Sigmoid colon (tissue), 7 donors: ENCODE measurements around the gene LCN1. TPM values are rescaled to one million over a fixed set of nuclear protein-coding genes. Genes with fewer than 3 reads are reported as not detected.

Experiments used
- DNase-seq: peaks from one replicate; pipeline ENCODE4 v3.0.0-alpha.2; 2019
- H3K27ac ChIP-seq, 4 donors: fragments of 200-600 bp; sonication (generic); one replicate each; pipeline ENCODE4 v1.5.1; 2016 to 2019; ENCODE audit warnings: mild to moderate bottlenecking in 1 of 4
- H3K27me3 ChIP-seq, 3 donors: fragments of 200-600 bp; sonication (generic); one replicate each; pipeline ENCODE4 v1.5.1; 2019; ENCODE audit warnings: mild to moderate bottlenecking in 1 of 3
- H3K36me3 ChIP-seq, 4 donors: fragments of 200-600 bp; sonication (generic); one replicate each; pipeline ENCODE4 v1.5.1; 2016 to 2019
- H3K4me1 ChIP-seq, 4 donors: fragments of 200-600 bp; sonication (generic); one replicate each; pipeline ENCODE4 v1.5.1; 2017 to 2019
- H3K4me3 ChIP-seq, 4 donors: fragments of 200-600 bp; sonication (generic); one replicate each; pipeline ENCODE4 v1.5.1; 2017 to 2019; ENCODE audit warnings: mild to moderate bottlenecking in 2 of 4, moderate library complexity in 1 of 4
- H3K9me3 ChIP-seq, 4 donors: fragments of 200-600 bp in 3 of 4; sonication (generic) in 3 of 4; one replicate each; pipeline versions ENCODE4 v1.5.1 to v1.6.1; 2013 to 2019
- EP300 ChIP-seq, 4 donors: sonication (generic); formaldehyde crosslinking; IDR thresholded peaks; one replicate each; pipeline ENCODE4 v1.6.1; 2017; ENCODE audit warnings: antibody characterized with exemption in 4 of 4
- POLR2A ChIP-seq, 2 donors: fragments of 450-650 bp; IDR thresholded peaks; one replicate each; pipeline ENCODE4 v1.6.1; 2016; ENCODE audit warnings: antibody characterized with exemption in 2 of 2, mild to moderate bottlenecking in 2 of 2, moderate library complexity in 2 of 2
- POLR2AphosphoS5 ChIP-seq, 4 donors: sonication (generic); formaldehyde crosslinking; IDR thresholded peaks; one replicate each; pipeline ENCODE4 v1.6.1; 2017; ENCODE audit warnings: antibody characterized with exemption in 4 of 4
- WGBS, 2 donors: extraction: QIAGEN DNeasy Blood & Tissue Kit; methylation state at CpG; one replicate each; pipeline ENCODE4 v1.1.7; 2013; 5-methylcytosine and 5-hydroxymethylcytosine counted together
- intact Hi-C: fragments of 100-400 bp; cut with DNase I; formaldehyde crosslinking; loops from one replicate; pipeline ENCODE4 v1.15.1; 2023
- polyA plus RNA-seq, 3 donors: library from polyadenylated mRNA; stranded (reverse); fragments of 200-250 nt; gene quantifications; one replicate each; pipeline ENCODE4 v1.2.3, GENCODE V29; 2013
- total RNA-seq, 4 donors: library from RNA; depleted of rRNA; stranded (reverse); fragments of >200 nt; gene quantifications; one replicate each; pipeline ENCODE4 v1.1.0, GENCODE V29; 2016
- TF ChIP-seq, protein P1 (sequence below), 4 experiments: fragments of 450-650 bp in 3 of 4; fragments of 200-600 bp in 1 of 4; IDR thresholded peaks; one replicate each; pipeline ENCODE4 v1.5.1; 2016 to 2019; ENCODE audit warnings: antibody characterized with exemption in 4 of 4, mild to moderate bottlenecking in 3 of 4, moderate library complexity in 2 of 4
- donor health status: healthy with polysubstance abuse.
- donor health status: Bipolar disorder and iron deficiency.
- donor health status: healthy.

LCN1 gene
- total and polyA plus RNA-seq, 7 donors = 0.10 TPM; not detected in 6

DNA sequence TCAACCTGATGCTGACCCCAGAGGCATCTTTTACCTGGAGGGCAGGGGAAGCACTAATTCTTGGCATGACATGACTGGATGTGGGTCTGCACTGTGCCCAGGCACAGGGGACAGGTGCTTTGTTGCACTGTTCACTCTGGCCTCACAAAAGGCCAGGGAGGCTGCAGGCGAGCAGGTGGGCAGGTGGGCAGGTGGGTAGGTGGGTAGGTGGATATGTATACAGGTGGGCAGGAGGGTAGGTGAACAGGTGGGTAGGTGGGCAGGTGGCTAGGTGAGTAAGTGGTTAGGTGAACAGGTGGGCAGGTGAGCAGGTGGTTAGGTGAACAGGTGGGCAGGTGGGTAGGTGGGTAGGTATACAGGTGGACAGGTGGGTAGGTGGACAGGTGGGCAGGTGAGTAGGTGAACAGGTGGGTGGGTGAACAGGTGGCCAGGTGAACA lies 41.8 kb downstream of the LCN1 start:
- no peaks in the 10 kb centered on the region for H3K9me3 ChIP-seq
- H3K27me3 ChIP-seq = peaks cover 0 to 46% (median 10%) of the 10 kb centered on the region in 3 donors
- H3K27ac ChIP-seq = no peak overlapping the region
- TF ChIP-seq POLR2AphosphoS5 (IDR thresholded peaks at IDR 0.05) (no peak), EP300 (IDR thresholded peaks at IDR 0.05) (no peak), POLR2A (IDR thresholded peaks at IDR 0.05) (no peak)
- TF ChIP-seq, protein P1, sequence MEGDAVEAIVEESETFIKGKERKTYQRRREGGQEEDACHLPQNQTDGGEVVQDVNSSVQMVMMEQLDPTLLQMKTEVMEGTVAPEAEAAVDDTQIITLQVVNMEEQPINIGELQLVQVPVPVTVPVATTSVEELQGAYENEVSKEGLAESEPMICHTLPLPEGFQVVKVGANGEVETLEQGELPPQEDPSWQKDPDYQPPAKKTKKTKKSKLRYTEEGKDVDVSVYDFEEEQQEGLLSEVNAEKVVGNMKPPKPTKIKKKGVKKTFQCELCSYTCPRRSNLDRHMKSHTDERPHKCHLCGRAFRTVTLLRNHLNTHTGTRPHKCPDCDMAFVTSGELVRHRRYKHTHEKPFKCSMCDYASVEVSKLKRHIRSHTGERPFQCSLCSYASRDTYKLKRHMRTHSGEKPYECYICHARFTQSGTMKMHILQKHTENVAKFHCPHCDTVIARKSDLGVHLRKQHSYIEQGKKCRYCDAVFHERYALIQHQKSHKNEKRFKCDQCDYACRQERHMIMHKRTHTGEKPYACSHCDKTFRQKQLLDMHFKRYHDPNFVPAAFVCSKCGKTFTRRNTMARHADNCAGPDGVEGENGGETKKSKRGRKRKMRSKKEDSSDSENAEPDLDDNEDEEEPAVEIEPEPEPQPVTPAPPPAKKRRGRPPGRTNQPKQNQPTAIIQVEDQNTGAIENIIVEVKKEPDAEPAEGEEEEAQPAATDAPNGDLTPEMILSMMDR (IDR thresholded peaks at IDR 0.05) = no peak
- no peaks in the 10 kb centered on the region for H3K4me1 ChIP-seq
- no peak for DNase-seq
- H3K4me3 ChIP-seq = no peak overlapping the region
- 77 to 86% methylated on average over 1 of the region's 1 CpG for WGBS, 2 donors
- intact Hi-C loops = no loop called here
- no peaks in the 10 kb centered on the region for H3K36me3 ChIP-seq

DNA sequence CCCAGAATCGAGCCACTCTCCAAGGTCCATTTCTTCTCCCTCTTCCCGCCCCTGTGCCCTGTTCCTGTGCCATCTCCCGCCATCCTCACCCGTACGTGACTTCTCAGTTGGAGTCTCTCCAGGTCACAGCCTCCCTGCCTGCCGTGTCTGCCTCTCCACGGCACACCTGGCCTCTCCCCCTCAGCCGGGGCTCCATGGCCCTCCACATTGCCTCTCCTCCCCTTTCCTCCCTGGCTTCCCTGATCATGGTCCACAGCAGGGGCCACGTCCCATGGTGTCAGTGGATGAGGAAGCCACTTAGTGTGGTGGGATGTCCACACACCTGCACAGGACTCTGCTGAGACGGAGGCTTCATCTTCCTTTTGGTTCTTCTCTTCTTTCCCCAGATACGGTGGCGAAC lies 42.6 kb downstream of the LCN1 start:
- TF ChIP-seq POLR2A (IDR thresholded peaks at IDR 0.05) = no peak
- no peak for TF ChIP-seq POLR2AphosphoS5 (IDR thresholded peaks at IDR 0.05)
- TF ChIP-seq, protein P1 (IDR thresholded peaks at IDR 0.05) = no peak
- no peak for TF ChIP-seq EP300 (IDR thresholded peaks at IDR 0.05)
- Histone ChIP-seq H3K4me1 (no peaks in the 10 kb centered on the region), H3K4me3 (no peak overlapping the region), H3K27me3 (peaks cover 0 to 46% (median 10%) of the 10 kb centered on the region in 3 donors), H3K36me3 (no peaks in the 10 kb centered on the region), H3K27ac (no peak overlapping the region), H3K9me3 (no peaks in the 10 kb centered on the region)
- no peak for DNase-seq
- intact Hi-C loops = no loop called here
- WGBS, 2 donors = 62 to 77% methylated on average over 12 of the region's 12 CpGs

DNA sequence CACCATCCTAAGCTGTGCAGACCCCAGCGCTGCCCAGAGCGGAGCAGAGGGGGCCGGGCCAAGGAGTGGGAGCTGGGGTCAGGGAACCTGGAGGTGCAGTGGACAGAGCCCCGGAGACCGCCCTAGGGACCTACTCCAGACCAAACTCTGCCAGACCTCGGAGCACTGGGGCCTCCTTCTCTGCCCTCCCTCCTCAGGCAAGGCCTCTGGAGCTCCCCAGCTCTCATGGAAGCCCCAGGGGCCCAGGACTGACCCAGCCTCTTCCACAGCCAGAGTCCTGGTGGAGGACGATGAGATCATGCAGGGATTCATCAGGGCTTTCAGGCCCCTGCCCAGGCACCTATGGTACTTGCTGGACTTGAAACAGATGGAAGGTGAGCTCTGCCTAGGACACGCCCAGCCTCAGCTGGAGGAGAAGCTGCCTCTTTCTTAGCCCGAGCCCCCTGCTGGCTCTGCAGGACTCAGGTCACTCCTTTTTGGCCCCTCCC lies 43.9 kb downstream of the LCN1 start:
- TF ChIP-seq EP300 (IDR thresholded peaks at IDR 0.05) (no peak), POLR2AphosphoS5 (IDR thresholded peaks at IDR 0.05) (no peak)
- Histone ChIP-seq H3K36me3 (no peaks in the 10 kb centered on the region), H3K4me1 (no peaks in the 10 kb centered on the region), H3K9me3 (peaks cover 0 to 7% (median 0%) of the 10 kb centered on the region in 4 donors), H3K27me3 (peaks cover 0 to 46% (median 10%) of the 10 kb centered on the region in 3 donors), H3K4me3 (no peak overlapping the region), H3K27ac (no peak overlapping the region)
- no peak for DNase-seq
- WGBS, 2 donors = 66 to 73% methylated on average over 9 of the region's 9 CpGs
- intact Hi-C loops = no loop called here

DNA sequence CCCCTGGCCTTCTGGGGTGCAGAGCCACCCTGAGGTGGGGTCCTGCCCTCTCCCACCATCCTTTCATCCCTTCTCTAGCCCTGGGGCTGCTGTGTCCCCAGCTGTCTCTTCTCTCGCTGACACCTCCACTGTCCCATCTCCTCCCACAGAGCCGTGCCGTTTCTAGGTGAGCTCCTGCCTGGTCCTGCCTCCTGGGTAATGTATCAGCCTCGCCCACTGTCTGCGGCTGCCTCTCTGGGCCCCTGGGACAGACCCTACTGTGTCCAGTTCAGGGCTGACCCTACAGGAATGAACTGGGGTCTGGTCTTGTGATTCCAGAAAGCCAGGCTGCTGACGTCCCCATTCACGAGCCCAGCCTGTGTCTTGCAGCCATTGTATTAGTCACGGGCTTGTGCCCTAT lies 44.4 kb downstream of the LCN1 start:
- Histone ChIP-seq H3K27me3 (peaks cover 0 to 46% (median 10%) of the 10 kb centered on the region in 3 donors), H3K36me3 (no peaks in the 10 kb centered on the region), H3K4me1 (no peaks in the 10 kb centered on the region), H3K4me3 (no peak overlapping the region), H3K9me3 (peaks cover 0 to 7% (median 0%) of the 10 kb centered on the region in 4 donors), H3K27ac (no peak overlapping the region)
- intact Hi-C loops = no loop called here
- no peak for DNase-seq
- TF ChIP-seq POLR2AphosphoS5 (IDR thresholded peaks at IDR 0.05) = no peak
- no peak for TF ChIP-seq POLR2A (IDR thresholded peaks at IDR 0.05)
- TF ChIP-seq, protein P1 (IDR thresholded peaks at IDR 0.05) = no peak
- TF ChIP-seq EP300 (IDR thresholded peaks at IDR 0.05) = no peak
- WGBS, 2 donors = 46 to 66% methylated on average over 8 of the region's 8 CpGs

DNA sequence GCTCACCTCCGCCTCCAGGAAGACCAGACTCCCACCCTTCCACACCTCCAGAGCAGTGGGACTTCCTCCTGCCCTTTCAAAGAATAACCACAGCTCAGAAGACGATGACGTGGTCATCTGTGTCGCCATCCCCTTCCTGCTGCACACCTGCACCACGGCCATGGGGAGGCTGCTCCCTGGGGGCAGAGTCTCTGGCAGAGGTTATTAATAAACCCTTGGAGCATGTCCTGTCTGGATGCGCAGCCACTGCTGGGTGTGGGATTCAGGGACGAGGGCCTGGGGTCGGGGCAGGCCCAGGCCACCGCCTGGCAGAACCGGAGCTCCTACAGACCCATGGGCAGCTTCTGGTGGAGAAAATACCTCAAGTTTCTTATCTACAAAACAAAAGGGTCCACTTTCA lies 45.3 kb downstream of the LCN1 start:
- peak; percentile 19 for DNase-seq
- H3K36me3 ChIP-seq = no peaks in the 10 kb centered on the region
- H3K4me3 ChIP-seq = no peak overlapping the region
- H3K4me1 ChIP-seq = no peaks in the 10 kb centered on the region
- intact Hi-C loops = no loop called here
- H3K27ac ChIP-seq = no peak overlapping the region
- TF ChIP-seq POLR2A (IDR thresholded peaks at IDR 0.05) (no peak), EP300 (IDR thresholded peaks at IDR 0.05) (no peak), POLR2AphosphoS5 (IDR thresholded peaks at IDR 0.05) (no peak)
- TF ChIP-seq, protein P1 (IDR thresholded peaks at IDR 0.05) = no peak
- H3K27me3 ChIP-seq = peaks cover 0 to 40% (median 10%) of the 10 kb centered on the region in 3 donors
- peaks cover 0 to 7% (median 0%) of the 10 kb centered on the region in 4 donors for H3K9me3 ChIP-seq
- WGBS, 2 donors = 63 to 67% methylated on average over 10 of the region's 10 CpGs
